ENCODE results near the gene CIITA.

Gene CIITA

GRCh38 chr16:10879681-10880589, 2.9 kb downstream of the CIITA start:
- DNase-seq (ENCODE audit: low read depth in 3 of 3, low spot score in 1 of 3) = no peak

- no peak for DNase-seq (ENCODE audit: low read depth in 3 of 3, low spot score in 1 of 3)
These were observed 3.8 kb downstream of the CIITA start for GRCh38 chr16:10880594-10881452.

GRCh38 chr16:10881479-10882030, 4.6 kb downstream of the CIITA start:
- DNase-seq (ENCODE audit: low read depth in 3 of 3, low spot score in 1 of 3) = no peak

- DNase-seq (ENCODE audit: low read depth in 3 of 3, low spot score in 1 of 3) = no peak
These were observed 6.0 kb downstream of the CIITA start for GRCh38 chr16:10883004-10883403.

- no peak for DNase-seq (ENCODE audit: low read depth in 3 of 3, low spot score in 1 of 3)
These were observed 8.2 kb downstream of the CIITA start for GRCh38 chr16:10885246-10885645.

GRCh38 chr16:10888320-10888937, 11.4 kb downstream of the CIITA start:
- no peak for DNase-seq (ENCODE audit: low read depth in 3 of 3, low spot score in 1 of 3)

GRCh38 chr16:10889855-10890254, 12.9 kb downstream of the CIITA start:
- no peak for DNase-seq (ENCODE audit: low read depth in 3 of 3, low spot score in 1 of 3)

GRCh38 chr16:10892782-10893318, 15.8 kb downstream of the CIITA start:
- no peak for DNase-seq (ENCODE audit: low read depth in 3 of 3, low spot score in 1 of 3)

GRCh38 chr16:10895053-10895946, 18.3 kb downstream of the CIITA start:
- DNase-seq (ENCODE audit: low read depth in 3 of 3, low spot score in 1 of 3) = no peak

GRCh38 chr16:10896165-10896564, 19.2 kb downstream of the CIITA start:
- no peak for DNase-seq (ENCODE audit: low read depth in 3 of 3, low spot score in 1 of 3)

GRCh38 chr16:10896723-10897122, 19.7 kb downstream of the CIITA start:
- DNase-seq (ENCODE audit: low read depth in 3 of 3, low spot score in 1 of 3) = no peak

- DNase-seq (ENCODE audit: low read depth in 3 of 3, low spot score in 1 of 3) = no peak
These were observed 20.1 kb downstream of the CIITA start for GRCh38 chr16:10897134-10897533.

GRCh38 chr16:10902999-10903398, 26.0 kb downstream of the CIITA start:
- DNase-seq (ENCODE audit: low read depth in 3 of 3, low spot score in 1 of 3) = no peak

GRCh38 chr16:10906482-10906881, 29.5 kb downstream of the CIITA start:
- no peak for DNase-seq (ENCODE audit: low read depth in 3 of 3, low spot score in 1 of 3)

- no peak for DNase-seq (ENCODE audit: low read depth in 3 of 3, low spot score in 1 of 3)
These were observed 30.1 kb downstream of the CIITA start for GRCh38 chr16:10906914-10907756.

GRCh38 chr16:10907757-10908045, 30.7 kb downstream of the CIITA start:
- no peak for DNase-seq (ENCODE audit: low read depth in 3 of 3, low spot score in 1 of 3)

- no peak for DNase-seq (ENCODE audit: low read depth in 3 of 3, low spot score in 1 of 3)
These were observed 34.3 kb downstream of the CIITA start for GRCh38 chr16:10911267-10911666.

- DNase-seq (ENCODE audit: low read depth in 3 of 3, low spot score in 1 of 3) = no peak
These were observed 39.5 kb downstream of the CIITA start for GRCh38 chr16:10916534-10916933.

- peak; percentile 46 to 77 (median 47) for DNase-seq (ENCODE audit: low read depth in 3 of 3, low spot score in 1 of 3)
These were observed 41.4 kb downstream of the CIITA start for GRCh38 chr16:10918294-10919002.
